Fibroblast of the aortic adventitia (primary cell): ENCODE data around the gene FARS2. TPM values are rescaled to one million over a fixed set of nuclear protein-coding genes. Genes with fewer than 3 reads are reported as not detected.

Source experiments
- DNase-seq: peaks from one replicate; pipeline ENCODE4 v3.0.0-alpha.2; 2010; ENCODE audit warnings: low read depth
- H3K4me3 ChIP-seq: 2 replicates; pipeline ENCODE4 v1.5.1; 2011; ENCODE audit warnings: low read depth, mild to moderate bottlenecking, control low read depth, low read length, moderate library complexity
- CTCF ChIP-seq: IDR thresholded peaks from 2 replicates; pipeline ENCODE4 v1.5.1; 2011; ENCODE audit warnings: mild to moderate bottlenecking, low read length, control low read depth, inconsistent platforms; ENCODE audit not compliant: insufficient read depth
- total RNA-seq: library from RNA; depleted of rRNA; stranded (reverse); fragments of >200 nt; gene quantifications from 2 replicates; pipeline ENCODE4 v1.2.3, GENCODE V29; 2012; ENCODE audit warnings: low replicate concordance

Gene FARS2
- total RNA-seq, 1 donor = 25.5 TPM

- DNase-seq = no peak
- no peak overlapping the region for H3K4me3 ChIP-seq
- no peak for TF ChIP-seq CTCF
Measured at GRCh38 chr6:5475779-5476178, 214.5 kb downstream of the FARS2 start.

- no peak for TF ChIP-seq CTCF
- no peak for DNase-seq
- H3K4me3 ChIP-seq = no peak overlapping the region
Measured at GRCh38 chr6:5478380-5478779, 217.1 kb downstream of the FARS2 start.

- H3K4me3 ChIP-seq = peak overlapping the region; percentile 13
- no peak for DNase-seq
- no peak for TF ChIP-seq CTCF
Measured at GRCh38 chr6:5481033-5481432, 219.7 kb downstream of the FARS2 start.

DNA sequence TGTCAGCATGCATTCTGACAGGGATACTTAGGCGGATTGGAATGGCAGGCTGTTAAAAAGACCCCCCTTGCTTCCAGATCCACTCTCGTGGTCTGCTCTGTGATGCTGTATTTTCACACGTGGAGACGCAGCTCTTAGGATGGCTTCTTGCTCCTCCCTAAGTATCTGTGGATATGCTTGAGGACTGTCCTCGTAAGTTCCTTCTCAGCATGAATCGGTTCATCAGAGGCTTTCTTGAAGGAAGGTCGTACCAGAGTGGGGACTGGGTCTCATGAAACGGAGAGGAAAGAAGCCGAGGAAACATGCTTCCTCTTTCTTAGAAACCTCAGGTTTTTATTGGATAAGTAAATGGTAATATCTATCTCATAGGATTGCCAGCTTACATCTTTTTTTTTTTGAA is 220.4 kb downstream of the FARS2 start:
- H3K4me3 ChIP-seq = no peak overlapping the region
- DNase-seq = no peak
- TF ChIP-seq CTCF = no peak

DNA sequence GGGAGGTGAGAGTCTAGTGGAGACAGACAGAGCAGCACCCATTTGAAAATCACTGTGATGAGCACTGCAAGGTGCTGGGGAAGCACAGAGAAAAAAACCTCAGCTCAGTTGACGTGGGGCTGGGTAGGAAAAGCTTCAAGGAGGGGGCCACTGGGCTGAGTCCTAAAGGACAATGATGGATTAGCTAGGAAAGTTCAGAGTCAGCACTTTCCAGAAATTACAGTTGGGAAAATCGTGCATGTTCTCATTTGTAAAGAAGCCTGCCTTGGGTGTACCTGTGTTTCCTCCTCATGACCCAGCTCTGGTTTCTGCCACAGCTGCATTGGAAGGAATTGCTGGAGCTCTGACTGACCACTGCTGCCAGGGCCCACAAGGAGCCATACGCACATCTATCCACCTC is 221.3 kb downstream of the FARS2 start:
- no peak for TF ChIP-seq CTCF
- no peak overlapping the region for H3K4me3 ChIP-seq
- DNase-seq = no peak

DNA sequence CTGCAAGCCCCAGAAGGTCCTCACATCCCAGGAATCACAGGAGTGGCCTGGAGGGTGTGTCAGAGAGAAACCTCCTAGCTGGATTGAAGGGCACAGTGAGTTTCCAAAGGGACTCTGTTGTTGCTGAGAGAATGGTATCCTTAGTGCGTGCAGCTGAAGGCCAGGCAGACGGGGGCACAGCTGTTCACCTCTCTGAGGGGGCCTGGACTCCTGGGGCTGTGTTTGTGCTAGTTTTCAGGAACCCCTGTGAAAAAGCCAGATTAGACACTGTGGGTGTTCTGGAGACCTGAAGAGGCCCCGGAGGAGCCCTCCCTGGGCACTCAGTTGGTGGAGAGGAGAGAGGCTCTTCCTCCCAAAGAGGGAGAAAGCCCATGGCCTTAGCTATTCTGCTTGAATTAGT is 223.4 kb downstream of the FARS2 start:
- no peak for DNase-seq
- TF ChIP-seq CTCF = no peak
- no peak overlapping the region for H3K4me3 ChIP-seq

DNA sequence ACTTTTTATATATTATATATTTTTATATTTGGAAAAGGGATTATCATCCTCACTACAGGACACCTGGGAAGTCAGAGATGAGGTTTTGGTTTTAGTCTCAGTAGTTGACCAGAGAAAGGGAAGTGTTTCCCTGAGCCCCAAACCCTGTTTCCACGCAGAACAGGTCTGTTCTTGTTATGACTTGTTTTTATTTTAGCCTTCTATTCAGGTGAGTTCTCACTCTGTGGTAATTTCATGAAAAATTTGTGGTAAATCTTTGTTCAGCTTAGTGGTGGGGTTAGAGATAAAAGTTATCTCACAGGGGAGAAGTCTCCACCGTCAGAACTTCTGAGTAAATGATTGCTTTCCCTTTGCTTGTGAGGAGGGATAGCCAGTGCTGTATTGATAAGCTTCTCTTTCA is 224.9 kb downstream of the FARS2 start:
- DNase-seq = no peak
- TF ChIP-seq CTCF = no peak
- no peak overlapping the region for H3K4me3 ChIP-seq
